Stimulated activated naive B cell treated with anti-CD40 and anti-IgM and Interleukin-4, amounts not matched to agents 10 μg/mL and 1 μg/mL and 100 μg/mL, for 72 hours (primary cell): ENCODE measurements around the gene COL7A1.

ENCODE experiments used
- ATAC-seq, 2 donors: fragments of 150-1000 bp; cut with Tn5 transposase; replicated peaks; 2 replicates each; pipeline ENCODE4 v1.10.0; 2021; ENCODE audit warnings: moderate library complexity in 1 of 2
- DNase-seq: peaks from one replicate; pipeline ENCODE4 v3.0.0; 2021
- H3K27ac Mint-ChIP-seq: one replicate; pipeline ENCODE4 v1.8.0; 2022; ENCODE audit warnings: mild to moderate bottlenecking, mixed read lengths
- H3K27me3 Mint-ChIP-seq, 2 donors: one replicate each; pipeline ENCODE4 v1.8.0; 2022; ENCODE audit warnings: mixed read lengths in 2 of 2
- H3K36me3 Mint-ChIP-seq, 2 donors: one replicate each; pipeline ENCODE4 v1.8.0; 2022; ENCODE audit warnings: mixed read lengths in 2 of 2, mild to moderate bottlenecking in 1 of 2
- H3K4me1 Mint-ChIP-seq, 2 donors: one replicate each; pipeline ENCODE4 v1.8.0; 2022; ENCODE audit warnings: mixed read lengths in 2 of 2, mild to moderate bottlenecking in 1 of 2
- H3K4me3 Mint-ChIP-seq, 2 donors: one replicate each; pipeline ENCODE4 v1.8.0; 2022; ENCODE audit warnings: mild to moderate bottlenecking in 2 of 2, mixed read lengths in 2 of 2, moderate library complexity in 1 of 2
- H3K9me3 Mint-ChIP-seq, 2 donors: one replicate each; pipeline ENCODE4 v1.8.0; 2022; ENCODE audit warnings: mixed read lengths in 2 of 2, mild to moderate bottlenecking in 1 of 2

The COL7A1 gene

DNA sequence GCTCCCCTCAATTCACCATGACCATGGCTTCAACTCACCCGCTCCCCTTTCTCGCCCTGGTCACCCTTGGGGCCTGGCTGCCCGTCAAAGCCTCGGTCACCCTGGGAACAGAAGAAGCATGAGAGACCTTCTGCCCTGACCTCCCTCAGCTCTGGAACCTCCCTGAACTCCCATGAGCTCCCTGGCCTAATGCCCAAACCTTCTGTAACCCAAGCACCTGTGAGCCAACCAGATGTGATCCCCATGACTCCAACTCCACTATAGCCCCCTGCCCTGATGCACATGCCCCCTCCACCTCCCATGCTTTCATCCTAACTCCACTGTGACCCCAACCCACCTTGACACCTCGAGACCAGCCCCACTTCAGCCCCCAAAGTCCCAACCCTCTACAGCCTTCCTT lies 28.0 kb downstream of the COL7A1 start:
- Mint-ChIP-seq H3K9me3 (no peaks in the 10 kb centered on the region), H3K36me3 (peaks cover 0 to 1% of the 10 kb centered on the region in 2 donors), H3K27ac (no peak overlapping the region), H3K4me3 (no peak overlapping the region), H3K4me1 (peaks cover 5 to 14% of the 10 kb centered on the region in 2 donors), H3K27me3 (no peaks in the 10 kb centered on the region)
- ATAC-seq: no peak
- DNase-seq: no peak

- no peaks in the 10 kb centered on the region for H3K9me3 Mint-ChIP-seq
- H3K36me3 Mint-ChIP-seq: peaks cover 0 to 1% of the 10 kb centered on the region in 2 donors
- DNase-seq (no peak), ATAC-seq (no peak)
- no peaks in the 10 kb centered on the region for H3K27me3 Mint-ChIP-seq
- peaks cover 5 to 14% of the 10 kb centered on the region in 2 donors for H3K4me1 Mint-ChIP-seq
- no peak overlapping the region for H3K4me3 Mint-ChIP-seq
- H3K27ac Mint-ChIP-seq: no peak overlapping the region
Observed at GRCh38 chr3:48566401-48566760, 28.7 kb downstream of the COL7A1 start.

DNA sequence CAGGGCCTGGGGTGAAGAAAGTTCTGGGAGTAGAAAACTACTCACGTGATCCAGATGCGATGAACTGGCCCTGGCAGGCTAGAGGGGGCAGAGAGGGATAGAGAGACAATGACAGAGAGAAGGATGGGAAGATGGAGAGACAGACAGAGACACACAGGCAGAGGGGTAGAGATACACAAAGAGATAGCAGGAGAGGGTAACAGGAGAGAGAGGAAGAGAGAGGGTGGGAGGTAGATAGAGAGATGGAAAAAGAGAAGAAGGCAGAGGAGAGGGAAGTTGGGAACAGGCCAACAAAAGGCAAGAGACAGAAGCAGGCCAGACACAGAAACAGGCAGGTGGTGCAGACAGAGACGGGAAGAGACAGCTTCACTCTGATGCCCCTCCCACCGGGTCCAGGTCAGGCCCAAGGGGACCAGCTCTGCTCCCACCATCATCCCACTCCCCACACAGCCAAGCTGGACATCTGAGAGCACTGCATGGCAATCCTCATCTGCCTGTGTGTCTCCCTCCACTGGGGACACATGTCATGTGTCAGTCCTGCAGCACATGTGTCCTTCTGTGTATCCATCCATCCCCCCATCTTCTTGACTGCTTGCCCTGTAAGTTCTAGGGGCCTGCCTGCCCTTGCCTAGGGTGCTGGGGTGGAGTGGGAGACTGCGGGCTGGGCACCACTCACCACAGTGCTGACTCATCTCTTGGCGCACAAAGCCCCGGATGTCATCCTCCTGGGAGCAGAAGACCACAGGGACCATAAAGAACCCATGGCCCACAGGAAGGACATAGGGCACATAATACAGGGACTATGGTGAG lies 29.3 kb downstream of the COL7A1 start:
- no peak overlapping the region for H3K4me3 Mint-ChIP-seq
- DNase-seq (no peak), ATAC-seq (peak; percentile 37 to 50)
- no peaks in the 10 kb centered on the region for H3K9me3 Mint-ChIP-seq
- H3K4me1 Mint-ChIP-seq: peaks cover 6 to 19% of the 10 kb centered on the region in 2 donors
- H3K36me3 Mint-ChIP-seq: peaks cover 0 to 1% of the 10 kb centered on the region in 2 donors
- H3K27ac Mint-ChIP-seq: peak overlapping the region; percentile 3
- no peaks in the 10 kb centered on the region for H3K27me3 Mint-ChIP-seq

GRCh38 chr3:48565186-48565585 lies 29.9 kb downstream of the COL7A1 start:
- H3K27ac Mint-ChIP-seq: no peak overlapping the region
- H3K4me3 Mint-ChIP-seq: no peak overlapping the region
- ATAC-seq (no peak), DNase-seq (no peak)
- H3K4me1 Mint-ChIP-seq: peaks cover 10 to 23% of the 10 kb centered on the region in 2 donors
- H3K36me3 Mint-ChIP-seq: peaks cover 0 to 1% of the 10 kb centered on the region in 2 donors
- no peaks in the 10 kb centered on the region for H3K9me3 Mint-ChIP-seq
- no peaks in the 10 kb centered on the region for H3K27me3 Mint-ChIP-seq

DNA sequence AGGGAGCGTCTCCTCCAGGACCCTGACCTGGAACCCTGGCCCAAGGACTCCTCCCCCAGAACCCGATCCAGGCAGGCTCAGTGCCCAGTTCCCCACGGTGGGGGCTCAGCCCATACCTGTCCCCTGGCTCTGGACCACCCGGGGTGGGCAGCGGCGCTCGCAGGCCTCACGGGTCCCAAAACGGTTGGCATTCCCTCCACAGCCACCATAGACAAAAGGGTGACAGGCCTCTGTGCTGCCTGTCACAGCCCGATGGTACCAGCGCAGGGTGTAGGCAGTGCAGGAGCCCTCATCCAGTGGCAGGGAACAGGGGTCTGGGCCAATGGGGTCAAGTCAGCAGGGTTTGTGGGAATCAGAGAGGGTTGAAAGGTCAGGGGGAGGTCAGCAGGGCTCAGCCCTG lies 30.5 kb downstream of the COL7A1 start:
- no peak overlapping the region for H3K4me3 Mint-ChIP-seq
- no peaks in the 10 kb centered on the region for H3K36me3 Mint-ChIP-seq
- ATAC-seq: no peak

DNA sequence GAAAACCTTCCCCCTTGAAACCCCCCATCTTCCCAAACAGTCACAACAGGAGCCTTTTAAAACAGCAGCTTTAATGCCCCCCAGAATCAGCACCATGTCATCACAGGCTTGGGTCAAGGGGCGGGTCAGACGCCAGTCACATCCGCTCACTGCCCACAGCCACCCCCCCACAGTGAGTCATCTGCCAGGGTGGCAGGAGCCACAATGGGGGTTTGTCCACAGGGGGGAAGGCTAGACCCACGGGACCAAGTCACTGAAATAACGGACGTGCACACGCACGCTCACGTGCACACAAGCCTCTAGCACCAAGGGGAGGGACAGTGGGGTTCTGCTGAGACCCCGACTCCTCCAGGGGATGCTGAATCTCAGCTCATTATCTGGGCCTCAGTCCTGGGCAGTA lies 31.1 kb downstream of the COL7A1 start:
- Mint-ChIP-seq H3K4me3 (no peak overlapping the region), H3K27ac (no peak overlapping the region), H3K36me3 (no peaks in the 10 kb centered on the region), H3K27me3 (no peaks in the 10 kb centered on the region), H3K9me3 (no peaks in the 10 kb centered on the region), H3K4me1 (peaks cover 19 to 33% of the 10 kb centered on the region in 2 donors)
- DNase-seq (no peak), ATAC-seq (peak; percentile 19)

More for the DNA sequence above, 30.5 kb downstream of the COL7A1 start:
- Mint-ChIP-seq H3K4me1 (peaks cover 15 to 29% of the 10 kb centered on the region in 2 donors), H3K27me3 (no peaks in the 10 kb centered on the region), H3K27ac (no peak overlapping the region), H3K9me3 (no peaks in the 10 kb centered on the region)
- no peak for DNase-seq

DNA sequence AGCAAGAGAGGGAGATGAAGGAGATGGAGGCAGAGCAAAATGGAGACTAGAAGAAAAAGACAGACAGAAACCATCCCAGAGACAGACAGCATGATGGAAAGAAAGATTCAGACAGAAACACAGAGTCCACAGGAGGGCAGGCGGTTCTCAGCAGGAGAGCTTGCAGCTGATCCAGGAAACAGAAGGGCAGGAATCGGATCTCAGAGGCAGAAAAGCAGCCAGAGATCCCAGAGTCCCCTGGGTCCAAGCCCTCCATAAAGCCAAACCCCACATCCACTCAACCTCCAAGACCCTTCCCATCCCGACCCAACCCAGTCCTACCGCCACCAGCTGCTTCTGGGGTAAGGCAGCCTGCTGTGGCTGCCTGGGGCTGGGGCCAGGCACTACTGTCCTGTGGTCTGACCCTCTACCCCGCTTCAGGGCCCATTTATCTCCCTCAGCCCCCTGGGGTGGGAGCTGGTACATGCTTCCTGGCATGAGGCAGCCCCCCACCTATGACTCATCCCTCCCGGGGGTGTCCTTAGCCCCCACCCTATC lies 31.7 kb downstream of the COL7A1 start, which contains the start of gene UCN2:
UCN2 (minus strand) TSS at position 400 of the 537 bp plus-strand sequence. CDS start 657 bp downstream, outside the sequence.
- H3K4me3 Mint-ChIP-seq: no peak within 1 kb of the TSS
- no peaks in the 10 kb centered on the region for H3K27me3 Mint-ChIP-seq
- H3K27ac Mint-ChIP-seq: no peak within 1 kb of the TSS
- no peak for DNase-seq
- H3K36me3 Mint-ChIP-seq: no peaks in the 10 kb centered on the region
- no peaks in the 10 kb centered on the region for H3K9me3 Mint-ChIP-seq
- peaks cover 23 to 39% of the 10 kb centered on the region in 2 donors for H3K4me1 Mint-ChIP-seq
- no peak for ATAC-seq

GRCh38 chr3:48562367-48563095 lies 32.6 kb downstream of the COL7A1 start:
- H3K27me3 Mint-ChIP-seq: no peaks in the 10 kb centered on the region
- no peak overlapping the region for H3K4me3 Mint-ChIP-seq
- peaks cover 26 to 46% of the 10 kb centered on the region in 2 donors for H3K4me1 Mint-ChIP-seq
- no peak for DNase-seq
- H3K36me3 Mint-ChIP-seq: no peaks in the 10 kb centered on the region
- no peak for ATAC-seq
- no peak overlapping the region for H3K27ac Mint-ChIP-seq
- H3K9me3 Mint-ChIP-seq: no peaks in the 10 kb centered on the region

DNA sequence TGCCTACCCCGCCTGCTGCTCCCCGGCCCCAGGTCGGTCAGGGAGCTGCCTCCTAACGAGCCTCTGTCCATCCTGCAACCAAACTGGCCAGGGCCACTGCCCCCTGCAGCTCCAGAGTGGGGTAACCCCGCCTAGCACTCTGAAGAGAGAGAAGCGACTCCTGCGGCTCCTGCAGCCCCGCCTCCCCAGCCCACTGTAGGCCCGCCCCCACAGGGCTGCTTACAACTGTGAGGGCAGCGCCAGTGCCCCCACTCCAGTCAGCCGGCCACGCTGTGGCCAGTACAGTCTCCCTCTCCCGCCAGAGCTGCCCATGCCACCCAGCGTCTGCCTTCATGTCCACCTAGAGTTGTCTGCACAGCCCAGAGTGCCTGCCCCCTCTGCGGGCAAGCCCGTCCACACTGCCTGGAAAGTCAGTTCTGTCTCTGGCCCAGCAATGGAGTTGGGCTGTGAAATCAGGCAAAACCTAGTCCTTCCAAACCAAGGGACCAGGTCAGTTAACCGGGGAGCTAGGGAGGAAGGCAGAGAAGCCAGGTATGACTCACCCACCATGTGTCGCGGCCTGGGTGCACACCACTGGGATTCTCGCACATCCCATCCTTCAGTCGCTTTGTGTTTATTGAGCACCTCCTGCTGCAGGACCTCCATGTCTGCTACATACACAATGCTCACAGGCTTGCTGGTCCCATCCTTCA lies 33.9 kb downstream of the COL7A1 start:
- no peaks in the 10 kb centered on the region for H3K36me3 Mint-ChIP-seq
- peak overlapping the region in 1 of 2 donors; percentile 23 for H3K4me3 Mint-ChIP-seq
- ATAC-seq: no peak
- no peak overlapping the region for H3K27ac Mint-ChIP-seq
- no peaks in the 10 kb centered on the region for H3K27me3 Mint-ChIP-seq
- no peaks in the 10 kb centered on the region for H3K9me3 Mint-ChIP-seq
- H3K4me1 Mint-ChIP-seq: peaks cover 29 to 53% of the 10 kb centered on the region in 2 donors
- DNase-seq: no peak

DNA sequence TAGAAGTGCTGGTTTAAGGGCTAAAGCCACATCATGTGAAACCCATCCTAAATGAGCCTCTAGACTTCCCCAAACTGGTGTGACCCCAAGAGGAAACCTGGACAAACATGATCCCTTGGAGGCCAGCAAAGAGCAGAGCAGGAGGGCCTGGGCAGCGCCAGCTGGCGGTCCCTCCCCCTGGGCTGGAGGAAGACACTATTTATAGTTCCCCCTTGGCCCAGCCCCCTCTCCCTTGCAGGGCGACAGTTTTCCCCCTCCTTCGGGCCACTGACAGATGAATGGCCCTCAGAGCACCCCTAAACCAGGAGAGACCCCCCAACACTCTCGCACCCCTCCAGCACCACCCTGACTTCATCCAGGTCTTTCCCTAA lies 34.5 kb downstream of the COL7A1 start:
- ATAC-seq: no peak
- DNase-seq: no peak
- Mint-ChIP-seq H3K27me3 (no peaks in the 10 kb centered on the region), H3K27ac (peak overlapping the region; percentile 59), H3K9me3 (no peaks in the 10 kb centered on the region), H3K4me3 (no peak overlapping the region), H3K36me3 (no peaks in the 10 kb centered on the region), H3K4me1 (peaks cover 30 to 49% of the 10 kb centered on the region in 2 donors)

- Mint-ChIP-seq H3K9me3 (no peaks in the 10 kb centered on the region), H3K36me3 (no peaks in the 10 kb centered on the region), H3K4me1 (peaks cover 32 to 45% of the 10 kb centered on the region in 2 donors), H3K4me3 (no peak overlapping the region), H3K27ac (no peak overlapping the region), H3K27me3 (no peaks in the 10 kb centered on the region)
- ATAC-seq (no peak), DNase-seq (no peak)
Observed at GRCh38 chr3:48558493-48559134, 36.5 kb downstream of the COL7A1 start.

DNA sequence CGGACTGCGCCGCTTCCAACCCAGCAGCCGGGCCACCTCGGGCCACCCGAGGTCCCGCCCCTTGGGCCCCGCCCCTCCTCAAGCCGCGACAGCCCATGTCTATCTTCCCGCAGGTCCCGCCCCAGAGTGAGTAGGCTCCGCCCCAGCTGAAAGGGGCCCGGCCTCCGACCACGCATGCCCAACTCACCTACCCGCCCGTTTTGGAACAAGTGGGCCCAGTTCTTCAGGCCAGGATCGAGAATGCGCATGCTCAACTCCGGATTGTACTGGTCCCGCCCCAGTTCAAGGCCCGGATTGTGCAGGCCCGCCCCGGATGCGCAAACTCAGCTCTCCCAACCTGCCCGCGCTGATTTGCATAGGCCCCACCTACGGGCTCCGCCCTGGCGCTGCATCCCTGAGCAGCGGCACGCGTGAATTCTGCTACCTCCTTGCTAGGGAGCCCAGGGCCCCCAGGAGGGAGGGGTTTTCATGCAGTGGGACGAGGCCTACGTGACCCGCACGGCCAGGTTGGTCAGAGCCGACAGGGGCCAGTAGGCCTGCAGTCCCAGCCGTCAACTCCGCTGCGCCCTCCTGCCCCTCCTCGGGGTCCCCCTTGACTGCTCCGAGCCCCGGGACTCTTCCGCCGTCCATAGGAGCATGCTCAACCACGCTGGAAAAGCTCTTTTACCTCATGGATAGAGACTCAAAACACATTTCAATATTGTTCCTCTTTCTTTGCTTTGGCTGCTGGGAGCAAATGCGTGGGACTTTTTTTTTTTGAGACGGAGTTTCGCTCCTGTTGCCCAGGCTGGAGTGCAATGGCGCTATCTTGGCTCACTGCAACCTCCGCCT lies 38.1 kb downstream of the COL7A1 start, which contains the start of gene PFKFB4:
PFKFB4 (minus strand) TSS at position 8 of the 831 bp plus-strand sequence. CDS start 26 bp downstream, outside the sequence.
- no peaks in the 10 kb centered on the region for H3K27me3 Mint-ChIP-seq
- ATAC-seq: peak; percentile 90 to 91
- H3K9me3 Mint-ChIP-seq: no peaks in the 10 kb centered on the region

More for the DNA sequence above, 38.1 kb downstream of the COL7A1 start, which contains the start of gene PFKFB4:
- Mint-ChIP-seq H3K36me3 (no peaks in the 10 kb centered on the region), H3K4me3 (peak within 1 kb of the TSS; percentile 87), H3K4me1 (peaks cover 32 to 45% of the 10 kb centered on the region in 2 donors), H3K27ac (peak within 1 kb of the TSS; percentile 96)
- DNase-seq: peak; percentile 99
